HG03175 (cell line): Measurements from ENCODE around the gene GPM6B.

Experiments
- ATAC-seq: cut with Tn5 transposase; IDR thresholded peaks from one replicate; pipeline ENCODE4 v1.9.1; 2021; ENCODE audit warnings: mild to moderate bottlenecking, moderate library complexity; ENCODE audit not compliant: unreplicated experiment

The GPM6B gene

GRCh38 chrX:13825178-13825762, 8.4 kb upstream of the GPM6B start:
- ATAC-seq, result no peak

GRCh38 chrX:13824746-13825145, 7.9 kb upstream of the GPM6B start:
- no peak for ATAC-seq

- no peak for ATAC-seq
Measured at GRCh38 chrX:13821738-13822137, 4.8 kb upstream of the GPM6B start.

- ATAC-seq, result no peak
Measured at GRCh38 chrX:13816176-13816575, 717 bp downstream of the GPM6B start.

GRCh38 chrX:13815664-13816063, 1.2 kb downstream of the GPM6B start:
- no peak for ATAC-seq

GRCh38 chrX:13808865-13809264, 8.0 kb downstream of the GPM6B start:
- ATAC-seq, result no peak

GRCh38 chrX:13808293-13808692, 8.6 kb downstream of the GPM6B start:
- no peak for ATAC-seq

- ATAC-seq, result no peak
Measured at GRCh38 chrX:13805241-13805640, 11.7 kb downstream of the GPM6B start.

- no peak for ATAC-seq
Measured at GRCh38 chrX:13803116-13803515, 13.8 kb downstream of the GPM6B start.

- no peak for ATAC-seq
Measured at GRCh38 chrX:13798184-13798583, 18.7 kb downstream of the GPM6B start.

- no peak for ATAC-seq
Measured at GRCh38 chrX:13797512-13797911, 19.4 kb downstream of the GPM6B start.

- ATAC-seq, result no peak
Measured at GRCh38 chrX:13794417-13794816, 22.5 kb downstream of the GPM6B start.

GRCh38 chrX:13793897-13794296, 23.0 kb downstream of the GPM6B start:
- ATAC-seq, result no peak

- no peak for ATAC-seq
Measured at GRCh38 chrX:13791559-13791958, 25.3 kb downstream of the GPM6B start.

- ATAC-seq, result no peak
Measured at GRCh38 chrX:13791145-13791544, 25.7 kb downstream of the GPM6B start.

GRCh38 chrX:13790206-13791131, 26.4 kb downstream of the GPM6B start:
- no peak for ATAC-seq

- no peak for ATAC-seq
Measured at GRCh38 chrX:13786048-13786447, 30.8 kb downstream of the GPM6B start.

- ATAC-seq, result no peak
Measured at GRCh38 chrX:13780868-13781427, 35.9 kb downstream of the GPM6B start.

- no peak for ATAC-seq
Measured at GRCh38 chrX:13778916-13779315, 38.0 kb downstream of the GPM6B start.

GRCh38 chrX:13776387-13776786, 40.5 kb downstream of the GPM6B start:
- no peak for ATAC-seq

GRCh38 chrX:13775837-13776236, 41.1 kb downstream of the GPM6B start:
- ATAC-seq, result no peak

- ATAC-seq, result no peak
Measured at GRCh38 chrX:13774696-13775095, 42.2 kb downstream of the GPM6B start.
